Stomach (tissue), 9 donors: ENCODE data around the gene RRAS2. TPM values are rescaled to one million over a fixed set of nuclear protein-coding genes. Genes with fewer than 3 reads are reported as not detected.
"Not testable (repeated sequence)": the region's sequence is repeated elsewhere in the genome, so short reads cannot be mapped to it uniquely, and the experiment has no call there.

Experiments
- DNase-seq, 2 donors: peaks; one replicate each; pipeline versions ENCODE4 v3.0.0 to v3.0.0-alpha.2; 2013 to 2019
- H3K27ac ChIP-seq, 5 donors: fragments of 200-600 bp in 4 of 5; sonication (generic) in 4 of 5; one replicate each; pipeline ENCODE4 v1.5.1; 2013 to 2019; ENCODE audit warnings: mild to moderate bottlenecking in 1 of 5, moderate library complexity in 1 of 5
- H3K27me3 ChIP-seq, 3 donors: fragments of 200-600 bp; sonication (generic); one replicate each; pipeline ENCODE4 v1.5.1; 2017 to 2019; ENCODE audit warnings: mixed run types in 1 of 3
- H3K36me3 ChIP-seq, 4 donors: fragments of 200-600 bp; sonication (generic); 1 replicate in 3 of 4; 2 replicates in 1 of 4; pipeline ENCODE4 v1.5.1; 2016 to 2019
- H3K4me1 ChIP-seq, 4 donors: fragments of 200-600 bp; sonication (generic); one replicate each; pipeline ENCODE4 v1.5.1; 2016 to 2019
- H3K4me3 ChIP-seq, 4 donors: fragments of 200-600 bp; sonication (generic) in 3 of 4; one replicate each; pipeline ENCODE4 v1.5.1; 2016 to 2019; ENCODE audit warnings: mild to moderate bottlenecking in 1 of 4
- H3K9me3 ChIP-seq, 4 donors: fragments of 200-600 bp; sonication (generic); one replicate each; pipeline ENCODE4 v1.5.1; 2016 to 2019
- EP300 ChIP-seq: sonication (generic); formaldehyde crosslinking; IDR thresholded peaks from one replicate; pipeline ENCODE4 v1.6.1; 2017; ENCODE audit warnings: antibody characterized with exemption
- POLR2A ChIP-seq, 4 donors: fragments of 450-650 bp; IDR thresholded peaks; one replicate each; pipeline ENCODE4 v1.6.1; 2016; ENCODE audit warnings: antibody characterized with exemption in 4 of 4, control low read depth in 2 of 4, mild to moderate bottlenecking in 1 of 4, moderate library complexity in 1 of 4
- POLR2AphosphoS5 ChIP-seq, 3 donors: sonication (generic); formaldehyde crosslinking; IDR thresholded peaks; one replicate each; pipeline ENCODE4 v1.6.1; 2016; ENCODE audit warnings: antibody characterized with exemption in 3 of 3
- WGBS, 5 donors: extraction: QIAGEN DNeasy Blood & Tissue Kit in 3 of 5; methylation state at CpG; one replicate each; pipeline versions ENCODE4 v1.1.5 to v1.1.7; 2013 to 2018; 5-methylcytosine and 5-hydroxymethylcytosine counted together
- intact Hi-C: fragments of 100-400 bp; cut with DNase I; formaldehyde crosslinking; loops from one replicate; pipeline ENCODE4 v1.15.1; 2023; ENCODE audit warnings: low total_unique reads
- polyA plus RNA-seq, 3 donors: library from polyadenylated mRNA; stranded (reverse); fragments of 200-250 nt; gene quantifications; one replicate each; pipeline ENCODE4 v1.2.3, GENCODE V29; 2013
- total RNA-seq, 5 donors: library from RNA; depleted of rRNA; stranded (reverse); fragments of >200 nt; gene quantifications; one replicate each; pipeline versions ENCODE4 v1.1.0 to v1.2.3, GENCODE V29; 2014 to 2016
- TF ChIP-seq, protein P1 (sequence below), 7 experiments: fragments of 450-650 bp in 4 of 7; fragments of 200-600 bp in 3 of 7; sonication (generic) in 3 of 7; IDR thresholded peaks; one replicate each; pipeline ENCODE4 v1.5.1; 2016 to 2019; ENCODE audit warnings: antibody characterized with exemption in 7 of 7, control low read depth in 2 of 7, mild to moderate bottlenecking in 1 of 7
- donor health status: healthy with polysubstance abuse.
- donor health status: Bipolar disorder and iron deficiency.
- donor health status: healthy.

The RRAS2 gene
- total and polyA plus RNA-seq, 8 donors = 1.2 to 65.0 (median 19.3) TPM

DNA sequence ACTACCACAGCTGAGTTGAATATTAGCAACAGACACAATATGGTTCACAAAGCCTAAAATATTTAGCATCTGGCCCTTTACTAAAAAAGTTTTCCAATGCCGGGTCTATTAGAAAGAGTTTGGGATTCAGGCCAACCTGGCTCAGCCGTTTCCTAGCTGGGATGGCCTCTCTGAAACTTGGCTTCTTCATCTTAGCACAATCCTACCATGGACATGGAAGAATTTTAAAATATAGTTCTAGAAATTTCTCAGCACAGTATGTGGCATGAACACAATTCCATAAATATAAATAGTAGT, 103.8 kb downstream of the RRAS2 start:
- intact Hi-C loops = no loop called here
- WGBS, 5 donors = 17 to 43% (median 28%) methylated on average over 2 of the region's 2 CpGs
- Histone ChIP-seq H3K4me3 (no peak overlapping the region), H3K9me3 (no peaks in the 10 kb centered on the region), H3K4me1 (peaks cover 0 to 46% (median 21%) of the 10 kb centered on the region in 4 donors), H3K27ac (no peak overlapping the region), H3K36me3 (peaks cover 5 to 42% (median 12%) of the 10 kb centered on the region in 4 donors), H3K27me3 (peaks cover 0 to 8% (median 0%) of the 10 kb centered on the region in 3 donors)
- no peak for TF ChIP-seq EP300
- TF ChIP-seq POLR2A (IDR thresholded peaks at IDR 0.05) = no peak
- TF ChIP-seq POLR2AphosphoS5 (IDR thresholded peaks at IDR 0.05) = no peak
- TF ChIP-seq, protein P1, sequence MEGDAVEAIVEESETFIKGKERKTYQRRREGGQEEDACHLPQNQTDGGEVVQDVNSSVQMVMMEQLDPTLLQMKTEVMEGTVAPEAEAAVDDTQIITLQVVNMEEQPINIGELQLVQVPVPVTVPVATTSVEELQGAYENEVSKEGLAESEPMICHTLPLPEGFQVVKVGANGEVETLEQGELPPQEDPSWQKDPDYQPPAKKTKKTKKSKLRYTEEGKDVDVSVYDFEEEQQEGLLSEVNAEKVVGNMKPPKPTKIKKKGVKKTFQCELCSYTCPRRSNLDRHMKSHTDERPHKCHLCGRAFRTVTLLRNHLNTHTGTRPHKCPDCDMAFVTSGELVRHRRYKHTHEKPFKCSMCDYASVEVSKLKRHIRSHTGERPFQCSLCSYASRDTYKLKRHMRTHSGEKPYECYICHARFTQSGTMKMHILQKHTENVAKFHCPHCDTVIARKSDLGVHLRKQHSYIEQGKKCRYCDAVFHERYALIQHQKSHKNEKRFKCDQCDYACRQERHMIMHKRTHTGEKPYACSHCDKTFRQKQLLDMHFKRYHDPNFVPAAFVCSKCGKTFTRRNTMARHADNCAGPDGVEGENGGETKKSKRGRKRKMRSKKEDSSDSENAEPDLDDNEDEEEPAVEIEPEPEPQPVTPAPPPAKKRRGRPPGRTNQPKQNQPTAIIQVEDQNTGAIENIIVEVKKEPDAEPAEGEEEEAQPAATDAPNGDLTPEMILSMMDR (IDR thresholded peaks at IDR 0.05) = no peak
- peak in 1 of 2 donors; percentile 57 for DNase-seq

GRCh38 chr11:14254533-14255237, 104.3 kb downstream of the RRAS2 start:
- WGBS, 5 donors = 86 to 93% (median 90%) methylated on average over 13 of the region's 13 CpGs
- Histone ChIP-seq H3K4me1 (peaks cover 0 to 43% (median 19%) of the 10 kb centered on the region in 4 donors), H3K27me3 (peaks cover 0 to 7% (median 0%) of the 10 kb centered on the region in 3 donors), H3K27ac (no peak overlapping the region), H3K9me3 (no peaks in the 10 kb centered on the region), H3K36me3 (peaks cover 5 to 41% (median 10%) of the 10 kb centered on the region in 4 donors), H3K4me3 (no peak overlapping the region)
- intact Hi-C loops = no loop called here
- TF ChIP-seq, protein P1 (IDR thresholded peaks at IDR 0.05) = no peak
- no peak for TF ChIP-seq POLR2AphosphoS5 (IDR thresholded peaks at IDR 0.05)
- no peak for TF ChIP-seq POLR2A (IDR thresholded peaks at IDR 0.05)
- no peak for TF ChIP-seq EP300
- no peak for DNase-seq

GRCh38 chr11:14253840-14254239, 105.1 kb downstream of the RRAS2 start:
- TF ChIP-seq EP300 (no peak), POLR2A (IDR thresholded peaks at IDR 0.05) (no peak), POLR2AphosphoS5 (IDR thresholded peaks at IDR 0.05) (no peak)
- TF ChIP-seq, protein P1 (IDR thresholded peaks at IDR 0.05) = no peak
- Histone ChIP-seq H3K27ac (no peak overlapping the region), H3K9me3 (no peaks in the 10 kb centered on the region), H3K4me3 (no peak overlapping the region), H3K36me3 (peaks cover 5 to 33% (median 7%) of the 10 kb centered on the region in 4 donors), H3K27me3 (no peaks in the 10 kb centered on the region), H3K4me1 (peaks cover 4 to 43% (median 16%) of the 10 kb centered on the region in 4 donors)
- intact Hi-C loops = no loop called here
- 66 to 89% (median 83%) methylated on average over 5 of the region's 5 CpGs for WGBS, 5 donors
- no peak for DNase-seq

GRCh38 chr11:14253421-14253820, 105.6 kb downstream of the RRAS2 start:
- H3K9me3 ChIP-seq = no peaks in the 10 kb centered on the region
- TF ChIP-seq POLR2A (IDR thresholded peaks at IDR 0.05) (no peak), EP300 (no peak), POLR2AphosphoS5 (IDR thresholded peaks at IDR 0.05) (no peak)
- TF ChIP-seq, protein P1 (IDR thresholded peaks at IDR 0.05) = no peak
- peaks cover 4 to 32% (median 6%) of the 10 kb centered on the region in 4 donors for H3K36me3 ChIP-seq
- no peak overlapping the region for H3K27ac ChIP-seq
- WGBS, 5 donors = 62 to 100% (median 71%) methylated on average over 1 to 2 of the region's 2 CpGs
- peak in 1 of 2 donors; percentile 48 for DNase-seq
- intact Hi-C loops = no loop called here
- peaks cover 5 to 43% (median 17%) of the 10 kb centered on the region in 4 donors for H3K4me1 ChIP-seq
- H3K27me3 ChIP-seq = no peaks in the 10 kb centered on the region
- H3K4me3 ChIP-seq = no peak overlapping the region

DNA sequence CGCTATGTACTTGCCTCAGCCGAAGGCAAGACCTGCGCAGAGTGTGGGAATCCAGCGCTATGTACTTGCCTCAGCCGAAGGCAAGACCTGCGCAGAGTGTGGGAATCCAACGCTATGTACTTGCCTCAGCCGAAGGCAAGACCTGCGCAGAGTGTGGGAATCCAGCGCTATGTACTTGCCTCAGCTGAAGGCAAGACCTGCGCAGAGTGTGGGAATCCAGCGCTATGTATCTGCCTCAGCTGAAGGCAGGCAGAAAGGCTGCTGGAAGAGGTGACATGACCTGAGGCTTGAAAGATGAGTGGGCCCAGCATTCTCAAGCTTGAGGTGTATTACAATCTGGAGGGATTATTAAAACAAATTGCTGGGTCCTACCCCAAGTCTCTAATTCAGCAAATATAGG, 106.5 kb downstream of the RRAS2 start:
- 94 to 100% (median 95%) methylated on average over 2 to 9 of the region's 12 CpGs for WGBS, 5 donors
- intact Hi-C loops, H3K9me3 ChIP-seq, H3K27me3 ChIP-seq, DNase-seq, H3K27ac ChIP-seq, H3K4me3 ChIP-seq: not testable (repeated sequence)
- H3K4me1 ChIP-seq = peaks cover 5 to 40% (median 16%) of the 10 kb centered on the region in 4 donors
- peaks cover 0 to 23% (median 4%) of the 10 kb centered on the region in 4 donors for H3K36me3 ChIP-seq
